Sigmoid colon (tissue), 7 donors: ENCODE measurements around the gene DENND4B. TPM values are rescaled to one million over a fixed set of nuclear protein-coding genes. Genes with fewer than 3 reads are reported as not detected.

Experiments
- DNase-seq: peaks from one replicate; pipeline ENCODE4 v3.0.0-alpha.2; 2019
- H3K27ac ChIP-seq, 4 donors: fragments of 200-600 bp; sonication (generic); one replicate each; pipeline ENCODE4 v1.5.1; 2016 to 2019; ENCODE audit warnings: mild to moderate bottlenecking in 1 of 4
- H3K27me3 ChIP-seq, 3 donors: fragments of 200-600 bp; sonication (generic); one replicate each; pipeline ENCODE4 v1.5.1; 2019; ENCODE audit warnings: mild to moderate bottlenecking in 1 of 3
- H3K36me3 ChIP-seq, 4 donors: fragments of 200-600 bp; sonication (generic); one replicate each; pipeline ENCODE4 v1.5.1; 2016 to 2019
- H3K4me1 ChIP-seq, 4 donors: fragments of 200-600 bp; sonication (generic); one replicate each; pipeline ENCODE4 v1.5.1; 2017 to 2019
- H3K4me3 ChIP-seq, 4 donors: fragments of 200-600 bp; sonication (generic); one replicate each; pipeline ENCODE4 v1.5.1; 2017 to 2019; ENCODE audit warnings: mild to moderate bottlenecking in 2 of 4, moderate library complexity in 1 of 4
- H3K9me3 ChIP-seq, 4 donors: fragments of 200-600 bp in 3 of 4; sonication (generic) in 3 of 4; one replicate each; pipeline versions ENCODE4 v1.5.1 to v1.6.1; 2013 to 2019
- EP300 ChIP-seq, 4 donors: sonication (generic); formaldehyde crosslinking; IDR thresholded peaks; one replicate each; pipeline ENCODE4 v1.6.1; 2017; ENCODE audit warnings: antibody characterized with exemption in 4 of 4
- POLR2A ChIP-seq, 2 donors: fragments of 450-650 bp; IDR thresholded peaks; one replicate each; pipeline ENCODE4 v1.6.1; 2016; ENCODE audit warnings: antibody characterized with exemption in 2 of 2, mild to moderate bottlenecking in 2 of 2, moderate library complexity in 2 of 2
- POLR2AphosphoS5 ChIP-seq, 4 donors: sonication (generic); formaldehyde crosslinking; IDR thresholded peaks; one replicate each; pipeline ENCODE4 v1.6.1; 2017; ENCODE audit warnings: antibody characterized with exemption in 4 of 4
- WGBS, 2 donors: extraction: QIAGEN DNeasy Blood & Tissue Kit; methylation state at CpG; one replicate each; pipeline ENCODE4 v1.1.7; 2013; 5-methylcytosine and 5-hydroxymethylcytosine counted together
- intact Hi-C: fragments of 100-400 bp; cut with DNase I; formaldehyde crosslinking; loops from one replicate; pipeline ENCODE4 v1.15.1; 2023
- polyA plus RNA-seq, 3 donors: library from polyadenylated mRNA; stranded (reverse); fragments of 200-250 nt; gene quantifications; one replicate each; pipeline ENCODE4 v1.2.3, GENCODE V29; 2013
- total RNA-seq, 4 donors: library from RNA; depleted of rRNA; stranded (reverse); fragments of >200 nt; gene quantifications; one replicate each; pipeline ENCODE4 v1.1.0, GENCODE V29; 2016
- TF ChIP-seq, protein P1 (sequence below), 4 experiments: fragments of 450-650 bp in 3 of 4; fragments of 200-600 bp in 1 of 4; IDR thresholded peaks; one replicate each; pipeline ENCODE4 v1.5.1; 2016 to 2019; ENCODE audit warnings: antibody characterized with exemption in 4 of 4, mild to moderate bottlenecking in 3 of 4, moderate library complexity in 2 of 4
- donor health status: healthy with polysubstance abuse.
- donor health status: Bipolar disorder and iron deficiency.
- donor health status: healthy.

The DENND4B gene
- total and polyA plus RNA-seq, 7 donors = 4.9 to 41.6 (median 18.1) TPM

DNA sequence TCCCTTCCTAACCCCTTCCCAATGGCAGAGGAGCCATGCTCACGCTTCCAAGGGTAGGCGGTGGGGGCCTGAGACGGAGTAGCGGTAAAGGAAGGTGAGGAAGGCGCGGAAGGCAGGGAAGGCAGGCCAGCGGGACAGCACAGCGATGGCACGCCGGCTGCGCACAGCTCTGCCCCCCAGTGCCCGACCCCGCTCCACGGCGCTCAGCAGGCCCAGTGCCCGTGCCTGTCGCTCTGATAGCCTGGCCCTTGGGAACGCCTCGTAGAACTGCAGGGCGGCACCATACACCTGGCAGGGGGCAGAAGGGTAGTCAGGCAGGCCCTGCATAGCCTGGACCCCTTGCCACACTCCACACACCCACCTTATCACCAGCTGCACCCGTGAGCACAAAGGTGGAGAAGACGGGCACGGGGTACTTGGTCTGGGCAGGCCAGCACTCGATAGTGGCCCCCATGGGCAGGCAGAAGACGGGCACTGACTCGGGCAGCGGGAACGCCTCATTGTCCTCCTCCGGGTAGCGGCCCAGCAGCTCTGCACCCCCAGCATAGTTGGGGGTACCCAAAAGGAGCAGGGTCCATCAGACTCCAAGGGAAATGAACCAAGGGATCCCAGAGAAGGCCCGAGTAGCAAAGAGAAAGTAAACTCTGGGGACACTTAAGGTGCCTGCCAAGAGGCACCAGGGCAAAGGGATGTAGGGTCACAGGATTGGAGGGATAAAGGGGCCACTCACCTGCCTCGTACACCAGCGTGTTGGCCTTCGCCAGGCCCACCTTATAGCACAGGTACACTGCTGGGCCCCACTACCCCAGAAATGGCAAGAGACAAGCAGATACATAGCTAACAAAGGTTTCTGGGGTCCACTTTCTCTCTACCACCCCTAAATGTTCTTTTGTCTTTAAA is 4.4 kb downstream of the DENND4B start:
- 94 to 96% methylated on average over 34 of the region's 34 CpGs for WGBS, 2 donors
- Histone ChIP-seq H3K27me3 (no peaks in the 10 kb centered on the region), H3K4me3 (no peak overlapping the region), H3K36me3 (peaks cover 6 to 67% (median 29%) of the 10 kb centered on the region in 4 donors), H3K9me3 (no peaks in the 10 kb centered on the region), H3K27ac (no peak overlapping the region), H3K4me1 (peaks cover 0 to 27% (median 17%) of the 10 kb centered on the region in 4 donors)
- intact Hi-C loops = no loop called here
- TF ChIP-seq POLR2AphosphoS5 (IDR thresholded peaks at IDR 0.05) (no peak), EP300 (IDR thresholded peaks at IDR 0.05) (no peak)
- no peak for DNase-seq

DNA sequence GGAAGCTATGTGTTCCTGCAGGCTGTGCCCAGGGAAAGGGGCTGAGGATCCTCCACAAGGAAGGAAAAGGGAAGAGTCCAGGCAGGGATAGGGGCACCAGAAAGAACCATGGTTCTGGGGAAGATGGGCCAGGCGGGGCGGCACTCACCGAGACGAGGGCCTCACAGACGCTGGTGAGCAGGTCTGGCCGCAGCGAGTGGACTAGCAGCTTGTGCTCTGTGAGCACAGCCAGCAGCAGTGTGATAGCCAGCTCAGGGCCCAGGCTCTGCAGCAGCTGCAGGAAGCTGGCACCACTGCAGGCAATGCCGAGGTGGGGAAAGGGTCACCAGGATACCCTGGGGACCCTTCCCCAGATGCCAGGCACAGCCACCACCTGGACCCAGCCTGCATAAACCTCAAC is 5.8 kb downstream of the DENND4B start:
- TF ChIP-seq EP300 (IDR thresholded peaks at IDR 0.05) (no peak), POLR2AphosphoS5 (IDR thresholded peaks at IDR 0.05) (no peak), POLR2A (IDR thresholded peaks at IDR 0.05) (no peak)
- TF ChIP-seq, protein P1, sequence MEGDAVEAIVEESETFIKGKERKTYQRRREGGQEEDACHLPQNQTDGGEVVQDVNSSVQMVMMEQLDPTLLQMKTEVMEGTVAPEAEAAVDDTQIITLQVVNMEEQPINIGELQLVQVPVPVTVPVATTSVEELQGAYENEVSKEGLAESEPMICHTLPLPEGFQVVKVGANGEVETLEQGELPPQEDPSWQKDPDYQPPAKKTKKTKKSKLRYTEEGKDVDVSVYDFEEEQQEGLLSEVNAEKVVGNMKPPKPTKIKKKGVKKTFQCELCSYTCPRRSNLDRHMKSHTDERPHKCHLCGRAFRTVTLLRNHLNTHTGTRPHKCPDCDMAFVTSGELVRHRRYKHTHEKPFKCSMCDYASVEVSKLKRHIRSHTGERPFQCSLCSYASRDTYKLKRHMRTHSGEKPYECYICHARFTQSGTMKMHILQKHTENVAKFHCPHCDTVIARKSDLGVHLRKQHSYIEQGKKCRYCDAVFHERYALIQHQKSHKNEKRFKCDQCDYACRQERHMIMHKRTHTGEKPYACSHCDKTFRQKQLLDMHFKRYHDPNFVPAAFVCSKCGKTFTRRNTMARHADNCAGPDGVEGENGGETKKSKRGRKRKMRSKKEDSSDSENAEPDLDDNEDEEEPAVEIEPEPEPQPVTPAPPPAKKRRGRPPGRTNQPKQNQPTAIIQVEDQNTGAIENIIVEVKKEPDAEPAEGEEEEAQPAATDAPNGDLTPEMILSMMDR (IDR thresholded peaks at IDR 0.05) = no peak
- Histone ChIP-seq H3K4me3 (no peak overlapping the region), H3K27ac (no peak overlapping the region), H3K9me3 (no peaks in the 10 kb centered on the region), H3K4me1 (peaks cover 0 to 22% (median 15%) of the 10 kb centered on the region in 4 donors), H3K36me3 (peaks cover 19 to 81% (median 42%) of the 10 kb centered on the region in 4 donors), H3K27me3 (no peaks in the 10 kb centered on the region)
- WGBS, 2 donors = 94 to 96% methylated on average over 8 of the region's 8 CpGs
- intact Hi-C loops = no loop called here
- DNase-seq = no peak

DNA sequence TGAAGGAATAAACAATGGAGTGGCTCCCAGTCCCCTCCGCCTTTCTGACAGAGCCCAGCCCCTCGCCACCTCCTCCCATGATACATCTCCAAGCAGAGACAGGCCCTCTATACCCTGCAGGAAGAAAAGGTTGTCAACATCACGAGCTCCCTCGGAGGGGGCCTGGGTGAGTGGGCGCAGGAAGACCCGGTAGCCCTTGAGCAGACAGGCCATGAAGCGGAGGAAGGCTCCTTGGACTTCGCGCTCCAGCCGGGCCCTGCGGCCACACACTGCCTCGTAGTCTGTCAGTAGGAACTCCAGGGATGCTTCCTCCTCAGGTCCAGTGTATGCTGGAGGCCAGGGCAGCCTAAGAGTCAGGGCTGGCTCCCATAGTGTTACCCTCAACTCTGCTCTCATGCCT is 7.0 kb downstream of the DENND4B start:
- Histone ChIP-seq H3K27ac (no peak overlapping the region), H3K9me3 (no peaks in the 10 kb centered on the region), H3K36me3 (peaks cover 23 to 93% (median 54%) of the 10 kb centered on the region in 4 donors), H3K4me1 (peaks cover 0 to 10% (median 4%) of the 10 kb centered on the region in 4 donors), H3K27me3 (no peaks in the 10 kb centered on the region), H3K4me3 (no peak overlapping the region)
- intact Hi-C loops = no loop called here
- TF ChIP-seq POLR2A (IDR thresholded peaks at IDR 0.05) = no peak
- TF ChIP-seq, protein P1 (IDR thresholded peaks at IDR 0.05) = no peak
- no peak for TF ChIP-seq POLR2AphosphoS5 (IDR thresholded peaks at IDR 0.05)
- no peak for TF ChIP-seq EP300 (IDR thresholded peaks at IDR 0.05)
- DNase-seq = no peak
- WGBS, 2 donors = 93 to 94% methylated on average over 12 of the region's 12 CpGs

DNA sequence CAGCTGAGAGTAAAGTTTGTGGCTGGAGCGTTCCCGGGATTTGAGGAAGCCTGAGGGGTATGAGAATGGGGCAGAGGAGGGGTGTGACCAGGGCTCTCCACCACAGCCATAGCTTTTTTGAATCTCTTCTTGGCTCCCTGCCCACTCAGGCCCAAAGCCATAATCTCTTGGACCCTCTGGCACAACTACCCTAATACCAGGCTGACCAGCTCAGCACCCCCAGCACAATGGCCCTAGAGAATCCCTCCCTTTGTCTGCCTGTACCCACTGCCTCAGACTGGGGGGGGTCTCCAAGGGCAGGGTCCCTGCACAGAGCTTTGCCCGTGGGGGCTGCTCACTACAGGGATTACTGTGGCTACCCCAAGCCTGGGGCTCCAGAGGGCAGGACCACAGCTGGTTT is 7.5 kb downstream of the DENND4B start:
- no peak for DNase-seq
- no peak overlapping the region for H3K4me3 ChIP-seq
- WGBS, 2 donors = 89 to 94% methylated on average over 3 of the region's 3 CpGs
- intact Hi-C loops = no loop called here
- TF ChIP-seq POLR2A (IDR thresholded peaks at IDR 0.05) (no peak), POLR2AphosphoS5 (IDR thresholded peaks at IDR 0.05) (no peak), EP300 (IDR thresholded peaks at IDR 0.05) (no peak)
- TF ChIP-seq, protein P1 (IDR thresholded peaks at IDR 0.05) = no peak
- H3K36me3 ChIP-seq = peaks cover 28 to 97% (median 58%) of the 10 kb centered on the region in 4 donors
- H3K27me3 ChIP-seq = no peaks in the 10 kb centered on the region
- peaks cover 0 to 5% (median 1%) of the 10 kb centered on the region in 4 donors for H3K4me1 ChIP-seq
- no peak overlapping the region for H3K27ac ChIP-seq
- H3K9me3 ChIP-seq = no peaks in the 10 kb centered on the region

DNA sequence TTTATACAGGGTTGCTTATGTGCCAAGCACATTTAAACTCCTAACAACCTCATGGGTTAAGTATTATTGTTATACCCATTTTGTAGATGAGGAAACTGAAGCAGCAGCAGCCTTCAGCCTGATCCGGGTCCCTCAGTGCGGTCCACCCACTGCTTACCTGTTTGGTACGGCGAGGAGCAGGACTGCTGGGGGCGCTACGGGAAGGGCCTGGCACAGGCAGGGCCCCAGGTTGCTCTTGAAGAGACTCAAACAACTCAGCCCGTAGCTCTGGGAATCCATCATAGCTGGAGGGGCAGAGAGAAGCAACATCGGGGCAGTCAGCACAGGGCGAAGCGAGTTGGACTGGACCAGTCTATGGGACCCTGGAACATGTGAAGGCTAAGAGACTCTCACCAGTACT is 9.2 kb downstream of the DENND4B start:
- TF ChIP-seq POLR2A (IDR thresholded peaks at IDR 0.05) (no peak), EP300 (IDR thresholded peaks at IDR 0.05) (no peak), POLR2AphosphoS5 (IDR thresholded peaks at IDR 0.05) (no peak)
- TF ChIP-seq, protein P1 (IDR thresholded peaks at IDR 0.05) = no peak
- DNase-seq = no peak
- Histone ChIP-seq H3K27me3 (no peaks in the 10 kb centered on the region), H3K4me1 (no peaks in the 10 kb centered on the region), H3K27ac (no peak overlapping the region), H3K9me3 (no peaks in the 10 kb centered on the region), H3K4me3 (no peak overlapping the region), H3K36me3 (peaks cover 43 to 98% (median 70%) of the 10 kb centered on the region in 4 donors)
- 96 to 98% methylated on average over 10 of the region's 10 CpGs for WGBS, 2 donors
- intact Hi-C loops = no loop called here
